ENCODE measurements around the gene ITPKB. TPM values are rescaled to one million over a fixed set of nuclear protein-coding genes. Genes with fewer than 3 reads are reported as not detected.
A peak's percentile ranks its signal among the peaks of the same experiment; 100 is the strongest.
"Not testable (repeated sequence)": the region's sequence is repeated elsewhere in the genome, so short reads cannot be mapped to it uniquely, and the experiment has no call there.

The ITPKB gene
- 19.5 TPM for total RNA-seq
- long read RNA-seq, full-length matches to known transcripts = 10 of 20 reads
- long read RNA-seq, partial matches to known transcripts = 0 of 20 reads
- long read RNA-seq, other reads (novel, unspliced or antisense) = 10 of 20 reads

DNA sequence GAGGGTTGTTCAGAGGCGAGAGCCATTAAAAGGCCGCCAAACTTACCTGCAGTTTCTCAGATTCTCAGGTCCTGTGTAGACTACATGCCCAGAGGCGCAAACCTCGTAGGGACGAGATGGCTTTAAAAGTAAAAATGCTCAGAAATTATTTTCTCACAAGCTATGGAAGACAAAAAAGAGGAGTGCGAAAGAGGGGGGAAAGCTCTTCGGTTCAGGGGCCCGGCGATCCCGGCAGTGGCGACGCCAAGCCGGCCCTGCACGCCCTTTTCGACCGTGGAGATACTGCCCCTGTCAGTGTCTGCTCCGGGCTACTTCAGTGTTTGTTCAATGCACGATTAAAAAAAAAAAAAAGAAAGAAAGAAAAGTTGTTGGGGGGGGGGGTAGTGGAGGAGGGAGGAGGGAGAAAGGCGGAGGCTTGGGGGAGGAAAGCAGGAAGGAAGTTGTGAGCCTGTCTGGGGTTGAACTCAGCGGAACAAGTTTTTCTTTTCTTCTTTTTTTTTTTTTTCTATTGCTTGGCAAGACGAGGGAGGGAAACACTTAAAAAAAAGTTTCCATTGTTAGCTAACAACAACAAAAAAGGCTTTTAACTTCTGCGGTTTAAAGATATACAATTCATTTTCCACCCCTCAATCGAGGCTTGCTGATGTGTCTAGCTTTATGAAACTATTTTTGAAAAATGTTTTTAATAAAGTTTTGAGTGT is at the start of gene ITPKB:
Gene ITPKB (minus strand): TSS at position 288 of the 701 bp plus-strand sequence. CDS start 1,824 bp downstream, outside the sequence.
- peak; percentile 62 for DNase-seq
- intact Hi-C loops (cut with micrococcal nuclease) = no loop called here

DNA sequence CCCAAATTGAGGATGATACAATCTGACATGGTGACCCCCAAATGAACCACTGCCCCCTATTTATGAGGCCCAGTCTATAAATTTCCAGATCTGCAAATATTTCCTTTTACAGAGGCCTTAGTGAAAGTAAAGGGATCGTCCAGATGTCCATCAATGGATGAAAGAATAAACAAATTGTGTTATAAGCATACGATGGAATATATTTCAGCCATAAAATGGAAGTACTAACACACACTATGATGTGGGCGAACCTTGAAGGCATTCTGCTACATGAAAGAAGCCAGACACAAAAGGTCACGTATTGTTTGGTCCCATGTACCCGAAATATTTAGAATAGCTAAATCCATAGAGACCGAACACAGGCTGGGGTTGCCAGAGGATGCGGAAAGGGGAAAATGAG is 48.6 kb upstream of the ITPKB start:
- intact Hi-C loops (cut with micrococcal nuclease) = no loop called here
- ATAC-seq (no peak), DNase-seq (no peak)

More for the DNA sequence above, at the start of gene ITPKB:
- ATAC-seq = peak; percentile 58

DNA sequence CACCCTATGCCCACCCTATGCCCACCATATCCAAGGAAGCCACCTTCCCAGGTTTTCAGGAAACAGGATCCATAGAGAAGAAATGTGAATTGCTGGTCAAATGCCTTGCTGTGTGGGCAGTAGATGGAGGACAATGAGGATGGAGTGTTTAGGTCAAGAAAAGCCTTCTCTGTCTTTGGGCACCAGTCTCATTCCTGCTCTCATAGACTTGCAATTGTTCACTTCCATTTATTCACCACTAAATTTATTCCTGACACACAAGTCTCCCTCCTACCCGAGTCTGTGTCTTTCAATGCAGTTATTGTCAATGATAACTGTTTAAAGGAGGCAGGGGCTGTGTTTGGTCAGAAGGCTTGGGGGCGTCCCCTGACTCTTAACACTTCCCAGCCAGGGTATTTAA is 48.0 kb upstream of the ITPKB start:
- no peak for ATAC-seq
- DNase-seq = no peak
- intact Hi-C loops (cut with micrococcal nuclease) = no loop called here

DNA sequence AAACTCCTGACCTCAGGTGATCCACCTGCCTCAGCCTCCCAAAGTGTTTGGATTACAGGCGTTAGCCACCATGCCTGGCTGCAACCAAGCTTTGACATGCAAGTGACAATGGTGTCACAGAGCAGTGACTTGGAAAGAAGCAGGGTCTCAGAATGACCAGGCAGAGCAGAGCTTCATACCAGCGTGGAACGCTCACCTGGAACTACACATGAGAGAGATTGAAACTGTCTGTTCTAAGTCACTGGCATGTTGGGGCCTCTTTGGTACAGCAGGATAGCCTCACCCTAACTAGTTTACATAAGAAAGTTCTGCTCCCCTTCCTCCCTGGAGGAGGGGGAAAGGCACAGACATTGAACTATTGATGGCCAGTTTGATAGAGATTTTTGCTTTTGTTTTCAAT is 47.5 kb upstream of the ITPKB start:
- intact Hi-C loops (cut with micrococcal nuclease) = no loop called here
- ATAC-seq = no peak
- no peak for DNase-seq

DNA sequence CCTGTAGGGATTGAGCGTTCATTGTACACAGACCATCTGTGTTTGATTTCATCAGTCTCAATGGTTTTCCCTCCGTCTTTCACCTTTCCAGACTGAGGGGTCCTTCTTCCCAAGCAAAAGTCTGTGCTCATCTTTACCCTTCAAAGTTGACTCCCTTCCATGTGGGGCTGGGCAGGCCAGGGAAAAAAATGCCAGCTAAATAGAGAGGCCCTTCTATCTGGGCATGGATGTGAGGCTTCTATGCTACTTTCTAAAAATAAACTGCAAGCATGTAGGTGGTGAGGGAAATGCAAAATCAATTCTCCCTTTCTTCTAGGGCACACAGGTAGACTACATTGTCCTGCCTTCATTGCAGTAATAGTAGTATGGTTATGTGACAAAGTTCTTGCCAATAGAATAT is 46.7 kb upstream of the ITPKB start:
- intact Hi-C loops (cut with micrococcal nuclease) = no loop called here
- DNase-seq (no peak), ATAC-seq (peak; percentile 66)

DNA sequence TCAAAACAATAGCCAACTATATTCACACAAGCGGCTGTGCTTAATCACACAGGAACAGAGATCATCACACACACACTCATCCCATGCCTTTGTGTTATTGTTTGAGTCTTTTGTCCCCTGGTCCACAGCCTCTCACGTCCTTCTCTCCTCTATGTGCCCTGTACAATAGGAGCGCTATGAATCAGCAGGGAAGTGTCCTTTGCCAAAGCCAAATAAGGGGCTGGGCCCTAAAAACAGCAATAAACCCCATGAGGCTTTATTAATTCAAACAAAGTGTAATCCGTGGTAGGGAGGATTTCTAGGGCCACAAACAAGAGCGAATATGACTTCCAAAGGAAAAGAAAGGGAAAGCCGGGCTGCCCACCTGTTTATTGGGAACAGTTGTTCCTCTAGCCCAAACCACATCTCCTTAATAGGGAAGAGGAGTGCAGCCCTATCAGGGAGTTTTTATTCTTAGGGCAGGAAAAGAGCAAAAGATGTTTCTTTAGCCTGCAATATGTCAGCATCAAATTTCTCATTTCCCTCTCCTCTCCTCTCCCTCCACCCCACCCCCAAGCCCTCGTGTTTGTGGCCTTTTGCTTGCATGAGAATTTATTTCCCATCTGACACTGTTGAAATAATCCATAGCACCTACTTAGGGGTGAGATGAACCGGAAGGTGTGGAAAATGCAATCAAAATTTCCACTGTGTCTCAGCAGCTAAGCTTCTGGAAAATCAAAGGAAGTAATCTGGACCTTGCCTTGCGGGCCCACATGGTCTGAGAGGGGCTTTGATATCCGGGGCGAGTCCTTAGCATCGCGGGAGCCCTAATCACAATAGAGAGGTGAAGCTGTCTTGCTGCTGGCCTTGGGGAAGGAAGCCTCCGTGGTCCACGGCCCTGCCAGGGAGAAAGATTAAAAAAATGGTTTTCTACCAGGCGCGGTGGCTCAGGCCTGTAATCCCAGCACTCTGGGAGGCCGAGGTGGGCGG is 45.3 kb upstream of the ITPKB start:
- intact Hi-C loops (cut with micrococcal nuclease) = no loop called here
- DNase-seq = no peak
- no peak for ATAC-seq

DNA sequence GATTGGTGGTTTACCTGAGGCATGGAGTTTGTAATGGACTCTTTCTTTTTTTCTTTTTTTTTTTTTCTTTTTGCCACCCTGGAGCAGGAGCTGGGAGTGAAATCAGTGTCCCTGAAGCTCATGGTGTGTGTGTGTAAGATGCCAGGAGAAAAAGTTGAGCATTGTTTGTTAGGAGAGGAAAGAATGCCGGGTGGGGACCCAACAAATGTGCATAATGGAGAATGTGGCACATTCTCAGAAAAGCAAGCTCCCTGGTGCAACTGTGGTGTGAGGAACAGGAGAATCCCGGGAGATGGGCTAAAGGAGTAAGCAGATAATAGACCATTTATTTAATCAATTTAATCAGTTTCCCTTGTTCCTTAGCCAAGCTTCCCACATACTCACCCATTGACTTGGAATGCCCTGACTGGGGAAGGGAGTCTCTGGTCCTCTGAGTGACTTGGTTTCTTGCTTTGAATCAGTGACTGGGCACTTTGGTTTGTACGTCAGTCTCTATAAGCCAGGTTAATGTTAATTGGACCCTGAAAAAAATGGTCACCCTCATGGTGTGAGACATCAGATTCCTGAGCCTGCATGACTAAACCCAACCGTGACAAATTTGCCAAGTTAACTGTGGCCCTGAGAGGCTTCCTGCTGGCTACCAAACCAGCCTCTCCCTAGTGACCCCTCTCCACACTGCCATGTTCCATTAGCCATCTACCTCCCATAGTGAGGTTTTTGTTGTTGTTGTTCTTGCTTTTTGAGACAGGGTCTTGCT is 43.9 kb upstream of the ITPKB start:
- intact Hi-C loops (cut with micrococcal nuclease) = no loop called here
- ATAC-seq = no peak

DNA sequence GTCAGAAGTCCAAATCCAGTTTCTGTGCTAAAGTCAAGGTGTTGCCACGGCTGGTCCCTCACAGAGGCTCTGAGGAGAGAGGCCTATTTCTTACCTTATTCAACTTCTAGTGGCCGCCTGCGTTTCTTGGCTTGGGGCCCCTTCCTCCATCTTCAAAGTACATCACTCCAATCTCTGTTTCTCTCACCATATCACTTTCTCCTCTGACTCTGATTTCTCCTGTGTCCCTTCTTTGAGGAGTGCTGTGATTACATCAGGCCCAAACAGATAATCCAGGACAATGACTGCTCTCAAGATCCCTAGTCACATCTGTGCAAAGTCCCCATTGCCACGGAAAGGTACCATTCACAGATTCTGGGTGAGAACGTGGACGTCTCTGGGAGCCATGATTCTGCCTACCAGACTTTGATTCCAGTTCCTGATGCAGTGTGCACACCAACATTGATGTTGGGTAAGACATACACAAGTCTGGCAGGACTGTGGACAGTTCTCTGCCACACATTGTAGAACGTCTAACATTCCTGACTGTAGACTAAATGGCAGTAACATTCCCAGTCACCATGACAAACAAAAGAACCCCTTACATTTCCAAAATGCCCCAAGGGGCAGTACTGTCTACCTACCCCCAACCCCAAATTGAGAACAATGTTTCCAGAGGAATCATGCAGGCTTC is 43.0 kb upstream of the ITPKB start:
- no peak for DNase-seq
- ATAC-seq = no peak
- intact Hi-C loops (cut with micrococcal nuclease) = no loop called here

More for the DNA sequence above, 43.9 kb upstream of the ITPKB start:
- no peak for DNase-seq

DNA sequence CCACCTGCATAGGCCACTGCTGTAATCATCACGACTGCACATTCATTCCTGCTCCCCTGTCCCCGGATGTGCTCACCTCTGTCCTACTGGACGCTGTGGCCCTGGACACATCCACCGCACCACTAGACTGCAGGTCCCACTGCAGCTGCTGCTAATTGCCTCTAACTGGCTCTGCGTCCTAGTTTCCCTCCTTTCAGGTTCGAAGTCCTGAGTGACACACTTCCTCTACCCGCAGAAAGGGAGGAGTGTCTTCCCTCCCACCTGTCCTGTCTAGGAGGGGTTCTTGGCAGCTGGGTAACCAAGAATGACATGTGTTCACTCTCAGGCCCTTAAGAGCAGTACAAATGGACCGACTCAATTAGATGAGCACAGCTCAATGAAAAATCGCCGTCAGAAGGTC is 40.5 kb upstream of the ITPKB start:
- ATAC-seq (no peak), DNase-seq (no peak)
- intact Hi-C loops (cut with micrococcal nuclease) = no loop called here

DNA sequence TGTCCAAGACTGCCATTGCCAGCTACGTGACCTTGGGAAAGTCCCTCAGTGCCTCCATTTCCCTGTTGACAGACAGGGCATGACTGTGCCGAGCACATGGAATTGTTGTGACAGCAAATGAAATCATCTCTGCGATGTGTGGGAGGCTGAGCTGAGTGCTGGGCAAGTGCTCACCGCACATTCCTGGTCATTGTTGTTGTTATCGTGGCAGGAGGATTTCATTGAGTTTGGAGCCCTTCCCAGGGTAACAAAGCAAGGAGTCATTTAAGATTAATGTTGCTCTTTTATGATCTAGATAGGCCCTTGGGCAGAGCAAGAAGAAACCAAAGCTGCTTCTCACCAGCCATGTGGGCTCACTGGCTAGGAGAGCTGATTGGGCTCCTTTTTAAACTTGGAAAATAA is 39.6 kb upstream of the ITPKB start:
- intact Hi-C loops (cut with micrococcal nuclease) = no loop called here
- ATAC-seq = peak; percentile 83
- no peak for DNase-seq

DNA sequence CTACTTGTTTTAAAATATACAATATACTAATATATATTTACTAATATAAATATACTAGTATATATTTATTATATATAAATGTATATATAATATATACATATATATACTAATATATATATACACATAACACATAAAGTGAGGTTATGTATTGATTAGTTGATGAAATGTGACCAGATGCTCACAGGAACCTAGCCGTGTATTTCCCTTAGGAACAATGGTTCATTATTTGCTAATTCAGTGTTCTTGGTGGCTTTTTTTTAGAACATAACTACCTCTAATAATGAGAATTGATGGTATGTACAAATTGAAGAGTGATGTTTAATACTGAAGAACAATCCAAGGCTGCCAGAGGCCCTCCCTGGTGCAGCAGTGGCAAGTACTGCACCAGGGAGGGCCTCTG is 37.9 kb upstream of the ITPKB start:
- DNase-seq (no peak), ATAC-seq (no peak)
- intact Hi-C loops (cut with micrococcal nuclease) = no loop called here

DNA sequence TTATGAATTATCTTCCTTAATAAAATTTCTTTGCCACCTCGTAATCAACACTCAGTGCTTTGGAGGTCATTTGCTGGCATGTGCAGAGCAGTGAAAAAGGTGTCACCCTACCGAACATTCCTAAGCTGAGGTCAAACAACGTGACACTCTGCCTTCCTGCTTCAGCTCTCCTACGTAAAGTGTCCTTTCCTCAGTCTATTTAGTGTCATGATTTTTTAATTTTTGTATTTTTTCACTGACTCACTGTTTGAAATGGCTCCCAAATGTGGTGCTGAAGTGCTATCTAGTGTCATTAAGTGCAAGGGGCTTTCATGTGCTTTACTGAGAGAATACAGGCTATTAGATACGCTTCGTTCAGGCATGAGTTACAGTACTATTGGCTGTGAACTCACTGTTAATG is 37.0 kb upstream of the ITPKB start:
- DNase-seq (no peak), ATAC-seq (no peak)
- intact Hi-C loops (cut with micrococcal nuclease) = no loop called here

DNA sequence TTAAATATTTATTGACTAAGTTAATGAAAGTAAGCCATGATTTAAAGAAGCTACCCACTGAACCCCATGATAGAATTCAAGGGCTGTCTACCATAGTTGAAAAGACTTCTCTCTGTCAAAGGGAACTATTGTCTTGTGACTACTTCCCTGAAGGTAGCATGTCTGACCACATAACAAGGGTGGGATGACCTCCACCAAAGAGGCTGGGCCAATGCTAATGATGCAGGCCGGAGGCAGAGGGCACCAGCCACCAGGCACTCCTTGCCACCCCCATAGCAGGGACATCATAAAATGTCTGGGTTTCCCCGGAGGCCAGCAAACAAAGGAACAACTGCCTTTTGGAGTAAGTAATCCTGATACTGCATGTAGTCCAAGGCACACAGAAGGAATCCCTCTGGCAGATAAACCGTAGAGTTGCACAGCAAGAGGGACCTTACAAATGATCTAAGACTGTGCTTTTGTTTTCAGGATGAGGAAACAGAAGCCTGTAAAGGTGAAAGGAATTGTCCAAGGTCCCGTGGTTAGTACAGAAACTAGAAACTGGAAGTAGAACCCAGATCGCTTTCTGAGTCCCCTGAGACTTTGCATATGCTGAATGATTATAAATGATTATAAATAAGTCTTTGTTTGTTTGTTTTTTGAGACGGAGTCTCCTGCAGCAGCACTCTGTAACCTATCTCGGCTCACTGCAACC is 33.5 kb upstream of the ITPKB start:
- DNase-seq (no peak), ATAC-seq (no peak)
- intact Hi-C loops (cut with micrococcal nuclease) = no loop called here

DNA sequence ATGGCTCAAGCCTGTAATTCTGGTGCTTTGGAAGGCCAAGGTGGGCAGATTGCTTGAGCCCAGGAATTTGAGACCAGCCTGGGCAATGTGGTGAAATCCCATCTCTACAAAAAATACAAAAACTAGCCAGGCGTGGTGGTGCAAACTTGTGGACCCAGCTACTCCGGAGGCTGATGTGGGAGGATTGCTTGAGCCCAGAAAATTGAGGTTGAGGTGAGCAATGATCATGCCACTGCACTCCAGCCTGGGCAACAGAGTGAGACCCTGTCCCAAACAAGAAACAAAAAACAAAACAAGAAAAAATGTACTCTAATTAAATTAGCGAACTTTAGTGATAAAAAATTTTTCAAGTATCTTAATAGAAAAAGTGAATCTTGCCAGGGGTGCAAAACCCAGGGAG is 28.1 kb upstream of the ITPKB start:
- ATAC-seq; intact Hi-C loops (cut with micrococcal nuclease); DNase-seq: not testable (repeated sequence)

DNA sequence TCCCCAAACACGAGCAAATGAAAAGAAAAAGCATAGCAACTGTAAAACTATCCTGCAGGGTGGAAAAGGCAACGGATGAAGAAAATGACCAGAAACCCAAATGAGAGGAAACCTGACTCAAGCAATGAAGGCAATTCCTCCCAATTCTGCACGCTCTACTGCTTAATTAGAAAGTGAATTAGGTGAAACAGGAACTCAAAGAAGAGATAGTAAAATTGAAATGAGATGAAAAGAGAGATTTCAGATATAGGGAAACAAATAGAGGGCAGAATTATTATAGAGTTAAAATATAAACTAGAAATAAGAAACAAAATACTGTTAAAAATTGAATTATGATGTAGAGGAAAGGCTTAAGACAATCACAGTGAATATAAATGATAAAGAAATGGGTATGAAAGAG is 27.5 kb upstream of the ITPKB start:
- intact Hi-C loops (cut with micrococcal nuclease) = no loop called here
- ATAC-seq (no peak), DNase-seq (no peak)

DNA sequence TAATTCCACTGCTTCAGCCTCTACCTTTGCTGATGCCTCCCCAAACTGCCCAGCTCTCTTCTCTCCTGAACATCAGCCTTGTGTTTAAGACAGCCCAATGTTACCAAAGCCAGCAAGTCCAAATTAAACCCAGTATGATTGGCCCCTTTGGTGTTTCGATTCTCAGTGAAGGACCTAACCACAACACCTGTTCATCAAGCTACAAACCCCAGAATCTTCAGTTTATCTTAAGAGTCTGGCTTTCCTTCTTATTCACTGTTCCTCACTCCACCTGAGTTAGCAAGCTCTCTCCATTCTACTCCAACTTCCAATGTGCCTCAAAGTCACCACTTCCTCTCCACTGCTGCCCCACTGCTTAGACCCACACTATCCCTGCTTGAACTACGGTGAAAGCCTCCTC is 25.5 kb upstream of the ITPKB start:
- intact Hi-C loops (cut with micrococcal nuclease) = no loop called here
- ATAC-seq (no peak), DNase-seq (no peak)

DNA sequence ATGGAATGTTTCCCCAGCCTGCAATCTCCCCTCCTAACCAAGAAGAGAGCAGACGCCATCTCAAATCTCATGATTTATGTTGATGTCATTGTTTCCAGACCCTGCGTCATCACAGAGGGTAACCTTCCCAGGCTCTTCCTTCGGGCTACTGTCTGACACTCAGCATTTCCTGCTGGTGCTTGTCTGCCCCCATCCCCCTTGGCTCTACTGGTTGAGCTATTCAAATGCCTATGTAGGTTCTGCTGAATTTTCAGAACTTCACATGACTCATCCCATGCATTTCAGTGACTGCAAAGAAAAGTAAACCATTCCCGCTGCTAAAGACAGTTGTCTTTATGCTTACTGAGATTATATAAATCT is 24.8 kb upstream of the ITPKB start:
- ATAC-seq = no peak
- intact Hi-C loops (cut with micrococcal nuclease) = no loop called here
- no peak for DNase-seq

Data from left ventricle myocardium superior (tissue), 1 donor.